MM.1S (cell line): ENCODE data around the gene SEPTIN6.
A peak's percentile ranks its signal among the peaks of the same experiment; 100 is the strongest.

ENCODE experiments used
- DNase-seq: peaks from one replicate; pipeline ENCODE4 v3.0.0-alpha.2; 2015
- H2AFZ ChIP-seq: fragments of 300-600 bp; sonication (generic); 2 replicates; pipeline ENCODE4 v1.6.0; 2016; ENCODE audit warnings: antibody characterized with exemption, low read length
- H3F3A ChIP-seq: fragments of 300-600 bp; sonication (generic); 2 replicates; pipeline ENCODE4 v1.6.1; 2016; ENCODE audit warnings: mild to moderate bottlenecking, antibody characterized with exemption, low read length, moderate library complexity, mixed read lengths; ENCODE audit not compliant: insufficient read depth
- H3K27ac ChIP-seq: fragments of 300-600 bp; sonication (generic); 2 replicates; pipeline ENCODE4 v1.5.1; 2016; ENCODE audit warnings: mild to moderate bottlenecking, low read length
- H3K27me3 ChIP-seq: fragments of 300-600 bp; sonication (generic); replicated peaks from 2 replicates; pipeline ENCODE4 v1.6.0; 2016; ENCODE audit warnings: low read length; ENCODE audit not compliant: insufficient read depth
- H3K36me3 ChIP-seq: fragments of 300-600 bp; sonication (generic); replicated peaks from 2 replicates; pipeline ENCODE4 v1.6.1; 2016; ENCODE audit warnings: mild to moderate bottlenecking, low read length, mixed read lengths; ENCODE audit not compliant: insufficient read depth
- H3K4me1 ChIP-seq: fragments of 300-600 bp; sonication (generic); 2 replicates; pipeline ENCODE4 v1.6.1; 2016; ENCODE audit warnings: low read length, mixed read lengths
- H3K4me2 ChIP-seq: fragments of 300-600 bp; sonication (generic); 2 replicates; pipeline ENCODE4 v1.6.0; 2016; ENCODE audit warnings: low read depth, low read length
- H3K4me3 ChIP-seq: fragments of 300-600 bp; sonication (generic); 2 replicates; pipeline ENCODE4 v1.5.1; 2016; ENCODE audit warnings: low read length, mixed read lengths
- H3K79me2 ChIP-seq: fragments of 300-600 bp; sonication (generic); 2 replicates; pipeline ENCODE4 v1.6.1; 2016; ENCODE audit warnings: mixed run types, low read length, mixed read lengths
- H3K9ac ChIP-seq: fragments of 300-600 bp; sonication (generic); 2 replicates; pipeline ENCODE4 v1.6.1; 2016; ENCODE audit warnings: low read length, mixed read lengths
- H3K9me2 ChIP-seq: fragments of 300-600 bp; sonication (generic); replicated peaks from 2 replicates; pipeline ENCODE4 v1.6.1; 2016; ENCODE audit warnings: mild to moderate bottlenecking, low read length, mixed read lengths; ENCODE audit not compliant: insufficient read depth
- H3K9me3 ChIP-seq: fragments of 300-600 bp; sonication (generic); replicated peaks from 2 replicates; pipeline ENCODE4 v1.6.1; 2016; ENCODE audit warnings: mild to moderate bottlenecking, low read length, mixed read lengths; ENCODE audit not compliant: insufficient read depth
- H4K20me1 ChIP-seq: fragments of 300-600 bp; sonication (generic); 2 replicates; pipeline ENCODE4 v1.6.1; 2016; ENCODE audit warnings: mild to moderate bottlenecking, low read length, moderate library complexity, mixed read lengths; ENCODE audit not compliant: insufficient read depth
- EZH2 ChIP-seq: fragments of 300-600 bp; sonication (generic); optimal IDR thresholded peaks from 2 replicates; pipeline ENCODE3; 2017; ENCODE audit warnings: low read depth, mild to moderate bottlenecking, antibody characterized with exemption, low read length, mixed read lengths
- EZH2phosphoT487 ChIP-seq: fragments of 300-600 bp; sonication (generic); IDR thresholded peaks from 2 replicates; pipeline ENCODE4 v1.6.1; 2018; ENCODE audit warnings: antibody characterized with exemption, low read length
- TF ChIP-seq, protein P1 (sequence below): fragments of 300-600 bp; sonication (generic); IDR thresholded peaks from 2 replicates; pipeline ENCODE4 v1.5.1; 2016; ENCODE audit warnings: antibody characterized with exemption, low read length, mixed read lengths

The SEPTIN6 gene

DNA sequence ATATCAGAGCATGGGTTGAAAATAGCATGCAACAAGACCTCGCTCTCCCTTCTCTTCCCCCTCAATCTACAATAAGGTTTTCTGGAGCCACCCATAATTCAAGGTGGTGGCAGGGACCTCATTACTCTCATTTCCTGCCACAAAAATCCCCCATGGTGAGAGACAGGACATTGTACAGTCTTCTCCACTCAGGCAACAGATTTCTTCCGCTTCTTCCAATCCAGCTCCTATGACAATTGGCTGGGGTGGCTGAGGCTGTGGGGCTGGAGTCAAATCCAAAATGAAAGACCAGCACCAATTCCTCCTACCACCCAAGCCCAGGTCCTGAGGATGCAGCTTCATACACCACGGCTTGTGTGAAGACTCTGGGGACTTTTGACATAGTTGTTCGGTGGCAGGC is 46.5 kb downstream of the SEPTIN6 start:
- DNase-seq: no peak
- Histone ChIP-seq H3K4me2 (no peak overlapping the region), H3F3A (peaks cover 34% of the 10 kb centered on the region), H2AFZ (no peak overlapping the region), H3K36me3 (peaks cover 7% of the 10 kb centered on the region; the same call in 1 of the 2 replicates), H3K4me1 (peaks cover 54% of the 10 kb centered on the region), H3K27ac (peak overlapping the region; percentile 86; the same call in 1 of the 2 replicates), H3K9me3 (no peaks in the 10 kb centered on the region), H3K9me2 (no peaks in the 10 kb centered on the region), H3K4me3 (no peak overlapping the region), H3K27me3 (no peaks in the 10 kb centered on the region), H3K9ac (no peak overlapping the region), H4K20me1 (no peaks in the 10 kb centered on the region), H3K79me2 (peaks cover 70% of the 10 kb centered on the region)
- TF ChIP-seq EZH2 (no peak), EZH2phosphoT487 (no peak)
- TF ChIP-seq, protein P1, sequence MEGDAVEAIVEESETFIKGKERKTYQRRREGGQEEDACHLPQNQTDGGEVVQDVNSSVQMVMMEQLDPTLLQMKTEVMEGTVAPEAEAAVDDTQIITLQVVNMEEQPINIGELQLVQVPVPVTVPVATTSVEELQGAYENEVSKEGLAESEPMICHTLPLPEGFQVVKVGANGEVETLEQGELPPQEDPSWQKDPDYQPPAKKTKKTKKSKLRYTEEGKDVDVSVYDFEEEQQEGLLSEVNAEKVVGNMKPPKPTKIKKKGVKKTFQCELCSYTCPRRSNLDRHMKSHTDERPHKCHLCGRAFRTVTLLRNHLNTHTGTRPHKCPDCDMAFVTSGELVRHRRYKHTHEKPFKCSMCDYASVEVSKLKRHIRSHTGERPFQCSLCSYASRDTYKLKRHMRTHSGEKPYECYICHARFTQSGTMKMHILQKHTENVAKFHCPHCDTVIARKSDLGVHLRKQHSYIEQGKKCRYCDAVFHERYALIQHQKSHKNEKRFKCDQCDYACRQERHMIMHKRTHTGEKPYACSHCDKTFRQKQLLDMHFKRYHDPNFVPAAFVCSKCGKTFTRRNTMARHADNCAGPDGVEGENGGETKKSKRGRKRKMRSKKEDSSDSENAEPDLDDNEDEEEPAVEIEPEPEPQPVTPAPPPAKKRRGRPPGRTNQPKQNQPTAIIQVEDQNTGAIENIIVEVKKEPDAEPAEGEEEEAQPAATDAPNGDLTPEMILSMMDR: no peak

- Histone ChIP-seq H3K9me2 (no peaks in the 10 kb centered on the region), H4K20me1 (no peaks in the 10 kb centered on the region), H3K27ac (no peak overlapping the region), H3K79me2 (peaks cover 75% of the 10 kb centered on the region), H3K9ac (no peak overlapping the region), H3K36me3 (peaks cover 13% of the 10 kb centered on the region), H3K27me3 (no peaks in the 10 kb centered on the region), H2AFZ (no peak overlapping the region), H3K4me1 (peaks cover 39% of the 10 kb centered on the region), H3K4me2 (no peak overlapping the region), H3F3A (peaks cover 24% of the 10 kb centered on the region), H3K9me3 (no peaks in the 10 kb centered on the region), H3K4me3 (no peak overlapping the region)
- no peak for DNase-seq
- TF ChIP-seq EZH2phosphoT487 (no peak), EZH2 (no peak)
- TF ChIP-seq, protein P1: no peak
These were observed 49.3 kb downstream of the SEPTIN6 start for GRCh38 chrX:119643696-119644095.
